HuH-7 (cell line): Measurements from ENCODE around the gene CRKL.
A peak's percentile ranks its signal among the peaks of the same experiment; 100 is the strongest.
"Not testable (repeated sequence)": the region's sequence is repeated elsewhere in the genome, so short reads cannot be mapped to it uniquely, and the experiment has no call there.

ENCODE experiments used
- DNase-seq: peaks from one replicate; pipeline ENCODE4 v3.0.0; 2011; ENCODE audit warnings: low spot score

CRKL gene

DNA sequence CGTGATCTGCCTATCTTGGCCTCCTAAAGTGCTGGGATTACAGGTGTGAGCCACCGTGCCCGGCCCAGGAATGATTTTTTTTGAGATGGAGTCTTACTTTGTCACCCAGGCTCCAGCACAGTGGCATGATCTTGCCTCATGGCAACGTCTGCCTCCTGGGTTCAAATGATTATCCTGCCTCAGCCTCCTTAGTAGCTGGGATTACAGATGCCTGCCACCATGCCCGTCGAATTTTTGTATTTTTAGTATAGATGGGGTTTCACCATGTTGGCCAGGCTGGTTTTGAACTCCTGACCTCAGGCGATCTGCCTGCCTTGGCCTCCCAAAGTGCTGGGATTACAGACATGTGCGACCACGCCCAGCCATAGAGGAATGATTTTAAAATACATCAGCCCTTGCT is 17.8 kb downstream of the CRKL start:
- not testable (repeated sequence) for DNase-seq

DNA sequence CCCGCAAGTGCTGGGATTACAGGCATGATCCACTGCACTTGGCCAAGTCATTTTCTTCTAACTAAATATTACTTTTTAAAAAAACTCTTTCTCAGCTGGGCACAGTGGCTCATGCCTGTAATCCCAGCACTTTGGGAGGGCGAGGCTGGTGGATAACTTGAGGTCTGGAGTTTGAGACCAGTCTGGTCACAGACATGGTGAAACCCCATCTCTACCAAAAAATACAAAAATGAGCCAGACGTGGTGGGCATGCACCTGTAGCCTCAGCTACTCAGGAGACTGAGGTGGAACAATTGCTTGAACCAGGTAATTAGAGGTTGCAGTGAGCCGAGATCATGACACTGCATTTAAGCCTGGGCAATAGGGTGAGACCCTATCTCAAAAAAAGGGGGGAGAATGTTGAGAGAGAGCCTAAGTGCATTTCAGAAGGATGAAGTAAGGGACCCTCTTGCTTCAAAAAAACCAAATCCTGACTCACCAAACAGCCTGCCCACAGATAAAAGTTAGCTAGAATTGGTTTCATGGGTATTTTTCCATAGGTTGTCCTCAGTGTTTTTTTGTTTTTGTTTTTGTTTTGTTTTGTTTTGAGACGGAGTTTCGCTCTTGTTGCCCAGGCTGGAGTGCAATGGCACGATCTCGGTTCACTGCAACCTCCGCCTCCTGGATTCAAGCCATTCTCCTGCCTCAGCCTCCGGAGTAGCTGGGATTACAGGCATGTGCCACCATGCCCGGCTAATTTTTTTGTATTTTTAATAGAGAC is 18.8 kb downstream of the CRKL start:
- DNase-seq: not testable (repeated sequence)

DNA sequence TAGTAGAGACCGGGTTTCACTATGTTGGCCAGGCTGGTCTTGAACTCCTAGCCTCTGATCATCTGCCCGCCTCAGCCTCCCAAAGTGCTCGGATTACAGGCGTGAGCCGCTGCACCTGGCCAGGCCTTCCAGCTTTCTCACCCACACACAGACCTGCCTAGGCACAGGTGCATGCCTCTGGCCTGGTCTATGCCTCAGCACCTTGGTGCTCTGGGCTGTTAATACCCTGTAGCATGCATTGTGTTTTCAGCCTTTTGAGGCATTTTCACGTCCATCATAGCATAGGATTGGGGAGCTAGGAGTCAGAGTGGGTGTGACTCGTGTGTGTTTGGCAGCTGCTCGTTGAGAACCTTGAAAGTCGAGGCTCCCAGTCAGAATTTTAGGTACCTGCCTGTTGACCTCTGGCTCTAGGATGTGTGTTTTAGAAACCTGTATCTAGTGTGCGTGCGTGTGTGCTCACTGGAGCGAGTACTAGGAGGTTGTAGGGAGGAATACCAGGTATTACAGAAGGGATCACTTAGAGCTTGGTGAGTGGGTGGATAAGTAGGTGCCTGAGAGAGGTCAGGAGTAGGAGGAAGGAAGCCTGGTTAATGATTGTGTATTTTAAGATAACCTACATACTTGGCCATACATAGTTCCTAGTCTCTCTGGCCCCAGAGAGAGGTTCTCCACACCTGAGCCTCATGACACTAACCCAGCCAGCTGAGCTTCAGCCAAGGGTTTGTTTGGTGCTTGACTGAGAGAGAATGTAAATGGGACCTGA is 20.0 kb downstream of the CRKL start:
- DNase-seq: no peak

GRCh38 chr22:20937794-20938671 is 20.8 kb downstream of the CRKL start:
- no peak for DNase-seq

DNA sequence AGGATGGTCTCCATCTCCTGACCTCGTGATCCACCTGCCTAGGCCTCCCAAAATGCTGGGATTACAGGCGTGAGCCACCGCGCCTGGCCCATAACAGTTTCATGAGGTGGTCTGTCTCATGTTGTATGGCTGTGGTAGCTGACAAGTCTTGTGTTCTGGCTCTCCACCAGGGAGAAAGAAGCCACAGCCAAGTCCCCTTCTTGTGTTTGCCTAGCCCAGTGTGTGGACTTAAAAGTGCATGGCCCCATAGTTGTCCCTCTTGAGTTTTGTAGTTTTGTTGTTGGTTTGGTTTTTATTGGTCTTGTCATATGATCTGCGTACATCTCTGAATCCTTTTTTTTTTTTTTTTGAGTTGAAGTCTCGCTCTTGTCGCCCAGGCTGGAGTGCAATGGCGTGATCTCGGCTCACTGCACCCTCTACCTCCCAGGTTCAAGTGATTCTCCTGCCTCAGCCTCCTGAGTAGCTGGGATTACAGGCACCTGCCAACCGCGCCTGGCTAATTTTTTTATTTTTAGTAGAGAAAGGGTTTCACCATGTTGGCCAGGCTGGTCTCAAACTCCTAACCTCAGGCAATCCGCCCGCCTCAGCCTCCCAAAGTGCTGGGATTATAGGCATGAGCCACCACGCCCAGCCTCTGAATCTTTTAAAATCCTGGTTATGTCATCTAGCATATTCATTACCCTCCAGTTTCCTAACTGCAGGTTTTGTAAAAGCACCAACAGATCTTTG is 22.4 kb downstream of the CRKL start:
- not testable (repeated sequence) for DNase-seq

DNA sequence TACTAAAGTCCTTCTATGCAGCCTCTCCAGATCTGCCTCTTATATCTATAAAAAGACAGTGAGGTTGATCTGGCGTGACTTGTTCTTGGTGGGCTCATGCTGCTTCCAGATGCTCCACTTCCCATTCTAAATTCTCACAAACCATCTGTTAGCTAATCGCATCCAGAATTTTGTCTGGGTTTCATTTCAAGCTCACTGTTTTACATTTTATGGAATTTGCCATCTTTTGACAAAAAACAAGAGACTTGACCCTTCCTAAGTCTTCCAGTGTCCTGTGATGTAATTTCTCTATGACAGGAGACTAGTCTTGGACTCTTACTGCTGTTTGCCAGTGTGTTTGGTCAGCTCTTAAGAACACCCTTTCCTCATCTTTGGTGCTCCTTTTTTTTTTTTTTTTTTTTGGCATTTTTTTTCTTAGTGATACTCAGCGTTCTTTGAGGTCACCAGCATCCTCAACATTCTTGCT is 23.0 kb downstream of the CRKL start:
- DNase-seq: no peak

DNA sequence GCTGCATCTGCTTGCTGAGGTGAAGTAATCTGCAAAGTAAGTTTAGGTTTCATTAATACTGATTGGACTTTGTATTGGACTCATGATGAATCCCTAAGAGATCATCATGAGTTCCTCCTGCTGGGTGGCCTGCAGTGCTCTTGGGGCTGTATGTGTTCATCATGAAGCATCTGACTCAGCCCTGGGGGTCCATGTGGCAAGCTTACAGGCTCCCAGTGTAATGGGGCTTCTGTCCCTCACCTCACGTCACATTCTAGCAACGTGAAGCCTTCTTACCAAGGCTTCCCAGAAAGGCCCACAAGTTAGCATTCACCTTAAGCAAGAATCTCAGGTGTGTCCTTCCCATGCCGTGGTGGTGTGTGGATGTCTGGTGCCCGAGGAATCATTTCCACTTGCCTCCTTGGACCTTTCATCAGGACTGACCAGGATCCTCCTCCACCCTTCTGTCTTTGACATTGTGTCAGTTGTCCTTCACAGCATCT is 23.7 kb downstream of the CRKL start:
- DNase-seq: no peak

- DNase-seq: not testable (repeated sequence)
Measured at GRCh38 chr22:20942203-20942902, 25.1 kb downstream of the CRKL start.

DNA sequence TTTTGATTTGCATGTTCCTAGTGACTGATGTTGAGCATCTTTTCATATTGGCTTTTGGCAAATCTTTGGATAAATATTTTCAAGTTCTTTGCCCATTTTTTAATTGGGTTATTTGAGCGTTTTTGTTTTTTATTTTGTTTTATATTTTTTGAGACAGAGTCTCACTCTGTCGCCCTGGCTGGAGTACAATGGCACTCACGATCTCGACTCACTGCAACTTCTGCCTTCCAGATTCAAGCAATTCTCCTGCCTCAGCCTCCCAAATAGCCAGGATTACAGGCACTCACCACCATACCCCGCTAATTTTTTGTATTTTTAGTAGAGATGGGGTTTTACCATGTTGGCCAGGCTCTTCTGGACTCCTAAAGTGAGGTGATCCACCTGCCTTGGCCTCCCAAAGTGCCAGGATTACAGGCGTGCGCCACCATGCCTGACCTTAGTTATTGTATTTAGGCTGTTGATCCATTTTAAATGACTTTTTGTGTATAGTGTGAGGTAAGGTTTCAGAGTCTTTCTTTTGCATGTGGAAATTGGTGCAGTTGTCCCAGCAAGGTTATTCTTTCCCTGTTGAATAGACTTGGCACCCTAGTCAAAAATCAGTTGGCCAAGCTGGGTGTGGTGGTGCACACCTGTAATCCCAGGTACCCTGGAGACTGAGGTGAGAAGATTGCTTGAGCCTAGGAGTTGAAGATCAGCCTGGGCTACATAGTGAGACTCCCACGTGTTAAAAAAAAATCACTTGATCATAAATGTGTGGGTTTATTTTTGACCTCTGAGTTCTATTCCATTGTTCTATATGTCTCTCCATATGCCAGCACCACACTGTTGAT is 26.1 kb downstream of the CRKL start:
- no peak for DNase-seq

DNA sequence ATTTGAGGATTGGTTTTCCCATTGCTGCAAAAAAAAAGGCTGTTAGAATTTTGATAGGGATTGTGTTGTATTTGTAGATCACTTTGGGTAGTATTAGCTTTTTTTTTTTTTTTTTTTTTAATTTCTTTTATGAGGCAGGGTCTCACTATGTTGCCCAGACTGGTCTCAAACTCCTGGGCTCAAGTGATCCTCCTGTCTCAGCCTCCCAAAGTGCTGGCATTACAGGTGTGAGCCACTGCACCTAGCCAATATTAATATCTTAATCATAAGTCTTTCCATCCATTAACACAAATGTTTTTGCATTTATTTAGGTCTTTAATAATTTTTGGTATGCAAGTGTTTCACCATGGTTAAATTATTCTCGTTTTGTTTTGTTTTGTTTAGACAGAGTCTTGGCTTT is 26.8 kb downstream of the CRKL start:
- DNase-seq: no peak

DNA sequence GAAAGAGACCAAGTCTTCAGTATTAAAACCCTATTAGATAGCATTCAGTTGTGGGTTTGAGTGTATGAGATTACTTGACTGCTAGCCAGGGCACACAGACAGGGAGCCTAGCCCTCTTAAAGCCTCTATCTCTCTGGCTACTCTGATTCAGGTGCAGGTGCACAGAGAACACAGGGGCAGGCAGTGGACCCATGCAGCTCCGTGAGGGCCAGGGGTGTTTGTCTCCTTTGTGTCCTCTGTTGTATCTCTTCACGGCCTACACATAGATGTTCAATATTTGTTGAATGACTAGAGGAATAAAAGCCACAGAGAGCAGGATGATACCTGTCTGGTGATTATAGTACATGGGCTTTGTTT is 28.3 kb downstream of the CRKL start:
- DNase-seq: no peak

DNA sequence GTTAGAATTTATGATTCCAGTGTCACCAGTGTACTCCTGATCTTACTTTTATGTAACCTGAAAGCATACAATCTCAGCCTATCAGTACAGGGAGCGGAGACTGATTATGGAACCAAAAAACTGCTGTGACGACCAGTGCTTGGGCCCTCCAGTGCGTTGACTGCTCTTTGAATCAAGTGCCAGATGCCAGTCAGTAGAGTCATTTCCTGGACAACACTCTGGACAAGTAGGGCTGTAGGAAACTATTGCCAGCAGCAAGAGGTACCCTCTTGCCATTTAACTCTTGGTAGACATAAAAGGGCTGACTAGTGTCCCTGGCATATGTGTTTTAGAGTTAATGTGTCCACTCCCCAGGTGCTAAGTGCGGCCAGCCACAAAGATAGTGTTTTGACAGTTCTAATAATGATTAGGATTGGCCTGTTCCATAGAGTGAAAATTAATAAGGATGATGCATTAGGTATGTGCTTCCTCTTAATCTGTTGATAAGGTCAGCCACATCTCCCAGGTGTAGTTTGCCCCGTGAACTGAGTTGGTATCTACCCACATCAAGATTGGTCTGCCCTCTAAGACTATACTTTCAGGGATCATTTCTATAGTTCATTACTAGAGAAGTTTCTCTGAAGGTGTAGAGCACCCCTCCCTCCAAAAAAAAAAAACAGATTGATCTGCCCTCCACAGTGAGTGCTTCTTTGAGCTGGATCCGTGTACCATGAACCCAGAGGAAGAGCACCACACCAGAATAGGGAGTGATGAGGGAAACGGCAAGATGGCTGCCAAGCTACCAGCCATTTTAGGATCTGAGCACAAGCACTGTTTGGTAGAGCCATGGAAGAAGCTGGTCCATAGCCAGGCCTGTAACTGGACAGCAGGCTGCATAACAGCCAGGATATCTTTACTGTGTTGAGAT is 29.1 kb downstream of the CRKL start:
- DNase-seq: no peak

- no peak for DNase-seq
Measured at GRCh38 chr22:20946991-20947390, 29.8 kb downstream of the CRKL start.

DNA sequence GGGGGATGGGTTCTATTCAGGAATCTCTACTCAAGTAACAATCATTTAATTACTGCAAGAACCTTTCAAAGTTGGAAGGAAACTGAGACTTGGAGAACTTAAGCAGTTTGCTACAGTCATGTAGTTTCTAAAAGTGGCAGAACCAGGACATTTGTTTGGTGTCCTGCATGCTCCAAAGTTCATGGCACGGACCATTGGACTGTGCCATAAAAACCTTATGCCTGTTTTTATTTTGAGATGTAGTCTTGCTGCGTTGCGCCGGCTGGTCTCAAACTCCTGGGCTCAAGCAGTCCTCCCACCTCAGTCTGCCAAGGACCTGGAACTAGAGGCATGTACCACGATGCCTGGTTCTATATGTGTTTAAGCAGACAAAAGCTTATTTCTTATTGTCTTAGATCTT is 31.2 kb downstream of the CRKL start:
- DNase-seq: no peak

- no peak for DNase-seq
Measured at GRCh38 chr22:20948989-20949388, 31.8 kb downstream of the CRKL start.

GRCh38 chr22:20949698-20950183 is 32.5 kb downstream of the CRKL start:
- no peak for DNase-seq

- DNase-seq: no peak
Measured at GRCh38 chr22:20951151-20951931, 34.1 kb downstream of the CRKL start.

DNA sequence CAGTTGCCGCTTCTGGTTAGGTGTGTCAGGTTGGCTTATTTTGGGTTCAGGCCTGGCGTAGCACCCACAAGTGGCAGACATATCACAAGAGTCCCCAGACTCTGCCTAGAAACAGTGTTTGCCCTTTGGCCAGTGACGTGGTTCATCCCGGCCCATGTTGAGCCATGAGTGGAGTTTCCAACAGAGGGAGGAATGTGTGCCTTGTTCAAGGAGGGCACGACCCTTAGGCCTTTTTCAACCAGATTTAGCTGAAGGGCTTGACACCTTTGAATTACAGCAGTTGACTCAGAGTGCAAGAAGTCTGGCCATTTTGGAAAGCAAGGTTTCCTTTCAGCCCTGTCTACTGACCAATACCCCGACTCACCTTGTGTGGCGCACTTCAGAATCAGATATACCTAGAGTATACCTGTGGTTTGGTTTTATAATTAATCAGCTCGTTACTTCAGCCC is 34.7 kb downstream of the CRKL start:
- peak; percentile 68 for DNase-seq
